NCI-H1930 (cell line): ENCODE results near the gene ATP11A.
"Not testable (repeated sequence)": the region's sequence is repeated elsewhere in the genome, so short reads cannot be mapped to it uniquely, and the experiment has no call there.

Experiments used
- DNase-seq, 2 experiments: peaks; one replicate each; lab custom pipeline; 2025; lab: John Stamatoyannopoulos, UW

ATP11A gene

DNA sequence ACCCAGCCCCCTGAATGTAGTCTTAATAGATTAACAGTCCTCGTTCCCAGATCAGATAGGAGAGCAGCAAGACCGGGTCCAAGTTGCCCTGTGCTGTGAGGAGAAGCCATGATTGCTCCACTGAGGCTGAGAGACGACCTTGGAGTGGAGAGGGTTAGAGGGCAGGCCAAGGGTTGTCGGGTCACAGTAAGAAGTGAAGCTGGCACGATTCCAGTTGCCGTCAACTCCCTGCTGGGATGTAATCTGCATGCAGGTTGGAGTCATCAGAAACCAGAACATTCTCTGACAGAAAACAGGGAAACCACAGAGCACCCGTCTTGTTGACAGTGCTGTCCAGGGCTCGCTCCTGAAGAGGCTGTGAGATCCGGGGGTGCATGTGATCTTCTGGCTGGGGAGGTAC lies 19.0 kb upstream of the ATP11A start:
- DNase-seq, result no peak

DNA sequence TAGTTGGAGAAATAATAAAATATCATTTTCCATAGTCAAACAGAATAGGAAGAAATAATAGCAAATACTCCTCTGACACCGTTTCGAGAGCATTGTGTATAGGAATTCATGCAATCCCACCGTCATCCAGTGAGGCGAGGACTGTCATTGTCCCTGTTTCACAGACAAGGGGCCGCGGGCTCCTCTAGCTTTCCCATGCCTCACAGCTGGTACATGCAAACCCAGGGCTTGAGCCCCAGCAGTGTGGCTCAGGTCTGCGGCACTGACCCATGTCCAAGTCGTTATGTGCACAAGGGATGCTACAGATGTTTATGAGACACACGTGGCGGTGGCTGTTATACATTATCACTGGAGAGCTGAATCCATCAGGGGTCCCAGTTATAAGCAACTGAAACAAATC lies 18.5 kb upstream of the ATP11A start:
- DNase-seq, result no peak

DNA sequence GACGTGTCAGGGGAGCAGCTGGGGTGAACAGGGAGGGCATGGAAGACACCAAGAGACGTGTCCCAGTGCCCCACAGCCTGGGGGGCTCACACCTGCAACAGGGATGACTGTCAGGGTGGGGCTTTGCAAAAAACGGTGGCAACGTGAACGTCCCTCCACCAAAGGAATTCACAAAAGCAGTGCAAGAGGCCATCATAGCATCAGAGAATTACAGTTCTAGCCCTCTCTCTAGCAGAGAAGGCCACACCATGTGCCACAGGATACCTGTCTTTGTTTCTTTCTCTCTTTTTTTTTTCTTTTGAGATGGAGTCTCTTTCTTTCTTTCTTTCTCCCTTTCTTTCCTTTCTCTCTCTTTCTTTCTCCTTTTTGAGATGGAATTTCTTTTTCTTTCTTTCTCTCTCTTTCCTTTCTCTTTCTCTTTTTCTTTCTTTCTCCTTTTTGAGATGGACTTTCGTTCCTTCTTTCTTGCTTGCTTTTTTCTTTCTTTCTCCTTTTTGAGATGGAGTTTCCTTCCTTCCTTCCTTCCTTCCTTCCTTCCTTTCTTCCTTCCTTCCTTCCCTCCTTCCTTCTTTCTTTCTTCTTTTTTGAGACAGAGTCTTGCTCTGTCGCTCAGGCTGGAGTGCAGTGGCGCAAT lies 17.1 kb upstream of the ATP11A start:
- DNase-seq, result no peak

DNA sequence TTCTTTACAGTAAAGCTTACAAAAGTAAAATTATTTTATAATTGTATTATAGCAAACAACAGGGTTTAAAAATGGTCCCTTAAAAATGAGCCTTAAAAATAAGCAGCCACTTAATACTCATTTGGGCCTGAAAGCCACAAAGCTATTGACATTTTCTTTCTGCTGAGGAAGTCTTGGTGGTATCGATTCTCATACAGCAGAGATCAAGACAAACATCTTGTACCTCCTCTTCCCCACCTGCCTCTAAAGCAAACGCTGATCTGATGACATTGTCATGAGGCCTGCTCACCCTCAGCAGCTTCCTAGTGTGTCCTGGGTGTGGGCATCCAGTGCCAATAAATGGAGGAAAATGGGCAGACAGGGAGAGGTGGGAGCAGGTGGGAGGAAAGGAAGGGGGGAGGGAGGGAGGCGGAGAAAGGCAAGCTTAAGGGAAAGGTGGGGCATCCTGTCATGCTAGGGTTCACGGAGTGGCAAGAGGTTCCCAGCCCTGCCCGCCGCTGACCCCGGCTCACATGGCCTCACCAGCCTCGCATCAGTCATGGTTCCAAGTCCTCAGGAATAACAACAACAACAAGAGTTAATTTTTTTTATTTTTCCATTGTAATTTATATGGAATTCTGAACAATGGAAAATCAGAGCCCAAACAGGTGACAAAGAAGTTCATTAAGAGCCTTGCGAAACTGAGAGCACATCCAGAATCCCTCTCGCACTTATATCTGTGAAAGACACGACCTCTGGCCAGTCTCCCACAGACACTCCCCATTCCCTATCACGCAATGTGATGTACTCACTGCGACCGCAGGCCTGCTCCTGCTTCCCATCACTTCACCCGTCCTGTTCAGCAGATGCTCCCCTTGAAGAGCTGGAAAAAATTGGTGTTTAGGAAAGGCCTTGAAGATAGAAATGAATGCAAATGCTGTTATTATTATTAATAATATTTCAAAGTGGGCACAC lies 15.1 kb upstream of the ATP11A start:
- no peak for DNase-seq

DNA sequence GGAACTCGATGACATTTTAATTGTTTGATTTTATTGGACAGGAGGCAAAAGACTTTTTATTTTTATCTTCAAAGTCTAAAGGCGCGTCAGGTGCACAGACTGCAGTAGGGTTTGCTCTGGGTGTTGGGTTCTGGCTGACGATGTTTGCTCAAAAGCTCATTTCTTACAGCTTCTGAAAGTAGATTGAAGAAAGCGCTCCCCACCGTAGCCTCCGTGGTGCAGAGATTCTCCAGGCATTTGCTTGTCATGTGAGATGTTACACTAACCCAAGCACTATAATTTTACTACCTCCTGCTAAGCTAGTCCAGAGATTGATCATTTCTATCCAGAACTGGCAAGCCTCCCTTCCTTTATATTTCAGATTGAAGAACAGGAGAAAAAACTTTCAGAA lies 14.5 kb upstream of the ATP11A start:
- no peak for DNase-seq

DNA sequence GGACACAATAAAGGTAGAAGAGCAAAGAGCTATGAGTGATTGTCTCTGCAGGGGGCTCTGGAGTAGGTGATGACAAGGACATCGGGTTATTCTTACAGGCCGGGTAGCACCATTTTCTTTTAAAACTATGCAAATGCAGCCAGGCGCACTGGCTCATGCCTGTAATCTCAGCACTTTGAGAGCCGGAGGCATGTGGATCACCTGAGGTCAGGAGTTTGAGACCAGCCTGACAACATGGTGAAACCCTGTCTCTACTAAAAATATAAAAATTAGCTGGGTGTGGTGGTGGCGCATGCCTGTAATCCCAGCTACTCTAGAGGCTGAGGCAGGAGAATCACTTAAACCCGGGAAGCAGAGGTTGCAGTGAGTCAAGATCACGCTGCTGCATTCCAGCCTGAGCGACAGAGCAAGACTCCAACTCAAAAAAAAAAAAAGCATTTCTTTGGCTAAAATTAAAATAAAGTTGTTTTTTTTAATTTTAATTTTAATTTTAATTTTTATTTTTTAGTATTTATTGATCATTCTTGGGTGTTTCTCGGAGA lies 12.3 kb upstream of the ATP11A start:
- not testable (repeated sequence) for DNase-seq

DNA sequence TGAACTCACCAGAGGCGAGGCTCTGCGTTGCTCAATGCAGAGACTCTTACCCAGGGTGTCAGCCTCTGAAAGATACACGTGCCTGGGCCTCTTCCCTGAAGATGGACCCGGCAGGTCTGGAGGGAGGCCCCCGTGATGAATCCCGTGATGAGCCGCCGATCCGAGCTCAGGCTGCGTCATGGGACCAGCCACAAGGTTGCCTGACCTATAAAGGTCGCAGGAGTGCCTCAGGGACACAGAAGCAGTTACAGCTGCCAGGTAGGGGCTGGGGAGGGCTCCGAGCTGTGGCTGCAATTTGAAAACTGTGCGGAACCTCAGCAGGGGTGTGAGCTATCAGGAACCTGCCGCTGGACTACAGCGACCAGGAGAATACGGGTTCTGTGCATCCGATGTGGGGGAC lies 10.5 kb upstream of the ATP11A start:
- DNase-seq, result no peak

DNA sequence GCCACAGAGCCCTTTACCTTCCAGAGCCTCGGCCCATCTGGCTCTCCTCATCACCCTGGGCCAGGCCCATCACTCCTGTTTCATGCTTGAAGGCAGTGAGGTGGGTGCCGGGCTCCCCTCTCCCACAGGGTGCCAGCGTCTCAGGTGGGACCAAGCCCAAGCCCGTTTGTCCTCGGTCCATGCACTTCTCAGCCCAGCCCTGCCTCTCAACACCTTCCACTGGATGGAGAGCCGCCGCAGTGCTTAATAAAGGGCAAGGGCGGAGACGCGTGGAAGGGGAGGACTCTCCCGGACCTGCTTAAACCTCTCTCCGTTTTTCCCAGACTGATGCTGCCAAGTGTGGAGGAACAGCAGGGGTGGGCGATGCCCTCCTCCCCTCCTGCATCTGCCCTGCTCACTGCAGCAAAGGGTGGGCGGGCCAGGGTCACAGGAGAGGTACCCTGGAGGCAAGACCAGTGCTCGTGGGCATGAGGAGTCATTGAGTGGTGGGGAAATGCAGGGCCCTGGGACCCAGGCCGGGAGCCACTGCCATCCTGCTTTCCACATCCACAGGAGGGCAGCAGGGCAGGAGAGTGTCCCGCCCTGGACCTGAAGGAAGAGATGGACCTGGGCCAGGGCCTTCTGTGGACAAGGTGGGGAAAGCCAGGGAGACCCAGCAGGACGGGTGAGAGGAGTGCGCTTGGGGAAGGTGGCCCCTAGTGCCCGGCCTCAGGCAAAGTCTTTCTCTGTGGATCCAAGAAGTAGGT lies 9.7 kb upstream of the ATP11A start:
- no peak for DNase-seq

DNA sequence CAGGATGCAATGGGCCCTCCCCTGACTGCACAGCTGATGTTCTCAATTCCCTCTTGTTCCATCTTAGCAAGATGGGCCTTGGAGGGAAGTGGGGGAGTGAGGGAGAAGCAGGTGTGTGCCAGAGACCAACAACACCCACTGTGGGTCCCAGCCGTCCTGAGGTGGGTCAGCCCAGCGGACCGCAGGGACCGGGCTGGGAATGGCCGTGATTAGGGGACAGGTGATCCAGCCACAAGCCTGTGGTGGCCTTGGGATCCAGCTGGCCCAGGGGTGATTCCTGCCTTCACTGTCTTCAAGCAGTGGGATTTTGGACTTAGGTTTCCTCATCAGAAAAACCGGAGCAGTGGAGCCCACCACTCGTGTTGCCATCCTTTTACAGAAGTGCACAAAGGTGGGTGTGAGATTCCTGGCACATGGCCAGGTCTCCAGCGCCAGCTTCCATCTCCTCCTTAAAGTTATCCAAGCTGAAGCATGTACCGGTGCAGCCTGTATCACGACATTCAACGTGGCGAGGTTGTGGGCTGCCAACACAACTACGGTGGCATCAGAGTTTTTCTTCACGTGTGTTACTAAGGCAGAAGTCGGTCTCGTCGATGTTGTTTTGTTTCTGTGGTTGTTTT lies 9.0 kb upstream of the ATP11A start:
- no peak for DNase-seq

DNA sequence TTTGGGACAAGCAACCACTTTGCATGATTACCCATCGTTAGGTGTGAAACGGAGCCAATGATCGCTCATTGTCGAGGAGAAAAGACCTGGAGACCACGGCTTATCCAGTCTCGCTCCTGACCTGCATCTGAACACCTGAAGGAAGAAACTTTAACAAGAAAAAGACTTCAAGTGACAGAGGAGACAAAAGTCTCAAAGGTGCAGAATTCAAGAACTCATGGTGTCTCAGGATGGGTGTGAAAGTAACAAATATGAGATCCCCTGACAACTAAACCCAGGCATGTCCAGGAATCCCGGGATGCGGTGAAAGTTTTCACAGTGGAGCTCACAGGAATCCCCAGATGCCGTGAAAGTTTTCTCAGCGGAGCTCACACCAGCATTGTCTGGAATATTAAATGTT lies 6.3 kb upstream of the ATP11A start:
- no peak for DNase-seq

DNA sequence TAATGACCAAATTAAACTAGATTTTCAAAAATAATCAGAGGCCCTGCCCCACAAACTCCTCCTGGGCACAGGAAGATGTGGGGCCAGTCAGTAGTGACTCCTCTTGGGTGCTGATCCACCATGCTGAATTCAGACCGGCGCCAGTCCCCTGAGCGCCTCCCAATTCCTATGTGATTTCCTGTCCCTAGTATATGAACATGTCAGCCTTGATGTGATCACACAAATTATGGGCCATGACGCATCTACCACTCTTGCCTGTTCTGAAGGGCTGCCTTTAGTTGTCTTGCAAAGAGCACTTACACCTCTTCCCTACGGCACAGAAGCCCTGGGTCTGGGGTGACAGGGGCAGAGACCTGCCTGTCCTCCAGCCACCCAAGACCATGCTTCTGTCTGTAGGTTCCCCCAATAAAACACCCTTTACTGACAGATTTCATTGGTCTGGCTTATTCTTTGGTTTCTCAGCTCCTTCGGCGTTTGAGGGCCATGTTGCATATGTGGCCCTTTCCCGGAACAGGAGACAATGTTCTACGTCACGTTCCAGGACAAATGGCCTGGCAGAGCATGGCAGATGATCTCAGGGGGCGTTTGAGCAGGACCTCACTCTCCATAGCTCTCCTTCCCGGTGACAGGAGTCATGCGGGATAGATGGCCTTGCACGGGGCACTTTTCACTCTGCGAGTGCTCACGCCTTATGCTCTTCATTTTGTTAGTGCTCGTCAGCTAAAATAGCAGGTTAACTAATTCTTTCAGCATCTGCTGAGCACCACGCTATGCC lies 5.6 kb upstream of the ATP11A start:
- DNase-seq, result no peak

DNA sequence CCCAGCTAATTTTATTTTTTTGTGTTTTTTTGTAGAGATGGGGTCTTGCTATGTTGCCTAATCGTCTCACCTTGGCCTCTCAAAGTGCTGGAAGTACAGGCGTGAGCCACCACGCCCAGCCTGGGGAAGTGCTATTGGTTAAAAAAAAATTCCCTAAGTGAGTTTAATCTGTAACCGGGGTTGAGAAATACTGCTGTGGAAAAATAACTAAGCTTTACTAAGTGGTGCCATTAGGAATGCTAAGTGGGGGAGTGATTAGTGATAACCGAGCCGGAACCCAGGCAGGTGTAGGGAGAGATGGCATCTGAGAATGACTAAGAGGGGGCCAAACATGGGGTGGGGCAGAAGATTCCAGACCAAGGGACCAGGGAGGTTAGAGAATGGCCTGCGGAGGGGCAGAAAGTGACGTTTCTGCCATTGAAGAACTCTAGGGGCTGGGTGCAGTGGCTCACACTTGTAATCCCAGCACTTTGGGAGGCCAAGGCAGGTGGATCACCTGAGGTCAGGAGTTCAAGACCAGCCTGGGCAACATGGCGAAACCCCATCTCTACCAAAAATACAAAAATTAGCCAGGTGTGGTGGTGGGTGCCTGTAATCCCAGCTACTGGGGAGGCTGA lies 4.5 kb upstream of the ATP11A start:
- DNase-seq, result not testable (repeated sequence)

DNA sequence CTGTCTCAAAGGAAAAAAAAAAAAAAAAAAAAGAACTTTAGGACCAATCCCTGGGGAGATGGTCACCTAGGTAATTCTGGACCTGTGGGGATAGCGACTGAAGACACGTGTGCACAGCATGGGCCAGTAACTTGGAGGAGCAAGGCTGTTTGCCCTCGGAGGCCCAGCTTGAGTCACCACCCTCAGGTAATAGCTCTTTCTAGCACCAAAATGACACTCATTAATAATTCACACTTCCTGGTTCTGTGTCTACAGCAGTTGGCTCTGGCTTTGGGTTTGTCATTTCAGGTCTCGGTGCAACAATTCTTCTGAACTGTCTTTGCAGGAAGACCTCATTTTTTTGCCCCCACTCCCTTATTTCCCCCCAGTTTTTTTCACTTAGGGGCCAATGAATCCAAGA lies 3.9 kb upstream of the ATP11A start:
- DNase-seq, result no peak

DNA sequence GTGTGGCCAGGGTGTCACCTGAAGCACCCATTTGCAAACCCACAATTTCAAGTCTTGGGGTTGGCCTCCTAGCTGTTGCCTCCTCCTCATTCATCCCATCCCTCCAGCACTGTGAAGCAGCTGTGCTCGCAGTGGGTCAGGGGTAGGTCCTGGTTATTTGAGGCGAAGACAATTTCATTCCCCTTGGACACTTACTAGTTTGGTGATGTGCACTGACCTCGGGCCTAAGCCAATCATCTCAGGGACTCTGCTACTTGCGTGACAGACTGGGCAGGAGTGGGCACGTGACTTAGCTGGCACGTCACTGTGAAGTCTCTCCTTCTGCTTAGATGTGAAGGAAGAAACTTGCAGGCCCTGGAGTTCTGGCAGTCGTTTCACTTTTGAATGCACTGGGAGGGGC lies 3.5 kb upstream of the ATP11A start:
- DNase-seq, result no peak

DNA sequence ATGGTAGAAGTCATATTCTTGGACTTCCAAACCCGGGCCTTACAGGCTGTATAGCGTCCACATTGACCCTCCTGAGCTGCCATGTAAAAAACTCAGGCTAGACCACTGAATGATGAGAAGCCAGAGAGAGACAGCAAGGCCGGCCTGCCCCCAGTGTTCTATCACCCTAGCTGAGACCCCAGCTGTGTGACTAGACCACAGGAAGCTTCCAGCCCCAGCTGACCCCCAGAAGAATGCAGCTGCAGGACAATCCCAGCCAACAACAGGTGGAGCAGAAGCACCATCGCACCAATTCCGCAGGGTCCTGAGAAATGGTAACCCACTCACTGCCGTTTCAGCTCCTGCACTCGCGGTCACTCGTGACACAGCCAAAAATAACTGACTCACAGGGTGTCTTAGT lies 2.9 kb upstream of the ATP11A start:
- no peak for DNase-seq

DNA sequence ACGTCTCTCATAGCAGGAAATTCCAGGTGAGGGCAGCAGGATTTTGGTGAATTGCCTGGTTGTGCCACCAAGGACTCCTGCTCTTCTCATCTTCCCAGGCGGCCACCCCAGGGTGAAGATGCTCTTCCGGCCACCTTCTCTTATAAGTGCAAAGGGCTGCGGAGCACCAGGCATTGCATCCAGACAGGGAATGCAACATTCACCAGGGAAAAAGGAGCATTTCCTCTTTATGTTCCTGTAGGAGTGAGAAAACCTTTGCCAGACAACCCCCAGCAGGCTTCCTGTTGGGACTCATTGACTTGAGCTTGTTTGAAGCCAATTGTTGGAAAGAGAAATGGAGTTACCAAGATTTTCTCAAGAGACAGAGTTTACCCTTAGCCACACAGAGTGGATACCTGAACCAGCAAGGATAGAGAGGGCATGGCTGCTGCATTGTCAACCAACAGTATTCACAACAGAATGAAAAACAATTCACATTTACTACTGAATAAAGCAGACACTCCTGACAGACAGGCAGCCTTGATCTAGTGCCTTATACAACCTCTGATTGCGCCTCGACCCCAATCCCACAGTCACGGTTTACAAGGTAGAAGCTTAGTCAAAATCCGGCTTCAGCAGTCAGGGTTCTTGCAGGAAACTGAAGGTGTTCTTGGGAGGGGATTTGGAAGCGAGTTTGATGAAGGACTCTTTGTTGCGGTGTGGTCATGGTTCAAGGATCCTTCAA lies 1.8 kb upstream of the ATP11A start:
- DNase-seq, result no peak

DNA sequence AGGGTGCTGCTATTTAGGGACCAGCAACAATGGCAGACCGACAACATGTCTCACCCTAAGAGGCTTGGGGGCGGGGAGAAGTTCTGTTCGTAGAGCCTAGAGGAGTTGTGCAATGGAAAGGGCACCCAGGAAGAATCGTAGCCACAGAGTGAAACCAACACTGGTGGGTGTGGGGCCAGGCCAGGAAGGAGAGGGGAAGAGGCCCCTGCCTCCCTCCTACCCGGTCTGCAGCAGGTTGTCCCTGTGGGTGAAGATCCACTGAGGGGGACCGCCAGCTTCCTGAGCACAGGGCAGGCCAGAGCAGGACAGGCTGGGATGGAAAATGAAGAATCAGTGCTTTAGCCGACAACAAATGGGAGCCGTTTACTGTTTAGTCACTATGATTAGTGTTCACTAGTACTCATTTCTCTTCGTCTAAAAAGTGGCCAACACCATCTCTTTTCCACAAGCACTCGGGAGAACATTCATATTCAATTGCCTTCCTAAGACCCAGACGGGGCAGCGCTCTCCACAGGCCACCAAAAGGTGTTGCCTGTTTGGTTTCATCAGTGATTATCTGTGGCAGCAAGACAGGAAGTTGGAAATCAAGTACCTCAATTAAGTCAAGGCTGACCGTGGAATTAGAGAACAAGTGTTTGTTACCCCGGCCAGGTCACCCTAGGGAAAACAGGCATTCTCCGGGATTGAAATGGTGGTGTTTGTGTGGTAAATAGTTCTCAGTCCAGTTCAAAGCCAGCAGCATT lies 1.1 kb upstream of the ATP11A start:
- no peak for DNase-seq

DNA sequence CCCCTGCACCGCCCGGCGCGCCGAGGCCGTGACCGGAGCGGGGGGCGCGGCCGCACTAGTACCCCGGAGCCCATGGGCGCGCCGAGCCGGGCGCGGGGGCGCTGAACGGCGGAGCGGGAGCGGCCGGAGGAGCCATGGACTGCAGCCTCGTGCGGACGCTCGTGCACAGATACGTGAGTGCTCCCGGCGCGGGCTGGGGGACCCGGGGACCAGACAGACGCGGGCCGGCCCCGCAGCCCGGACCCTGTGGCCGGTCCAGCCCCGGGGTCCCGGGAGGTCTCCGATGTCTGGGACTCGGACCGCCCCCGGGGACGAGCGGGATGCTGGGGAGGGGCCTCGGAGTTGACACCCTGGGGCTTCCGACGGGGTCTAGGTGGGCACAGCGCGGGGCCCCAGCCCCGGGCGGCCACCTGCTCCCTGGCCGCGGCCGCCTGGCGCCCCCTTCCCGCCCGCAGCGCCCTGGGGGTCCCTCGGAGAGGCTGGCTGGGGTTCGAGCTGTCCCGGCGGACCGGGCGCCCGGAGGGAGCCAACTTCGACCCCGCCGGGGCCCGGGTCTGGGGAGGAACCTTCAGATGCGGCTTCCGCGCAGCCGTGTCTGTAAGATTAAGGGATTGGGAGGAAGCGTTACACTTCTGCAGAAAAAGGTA lies 568 bp downstream of the ATP11A start:
- no peak for DNase-seq

DNA sequence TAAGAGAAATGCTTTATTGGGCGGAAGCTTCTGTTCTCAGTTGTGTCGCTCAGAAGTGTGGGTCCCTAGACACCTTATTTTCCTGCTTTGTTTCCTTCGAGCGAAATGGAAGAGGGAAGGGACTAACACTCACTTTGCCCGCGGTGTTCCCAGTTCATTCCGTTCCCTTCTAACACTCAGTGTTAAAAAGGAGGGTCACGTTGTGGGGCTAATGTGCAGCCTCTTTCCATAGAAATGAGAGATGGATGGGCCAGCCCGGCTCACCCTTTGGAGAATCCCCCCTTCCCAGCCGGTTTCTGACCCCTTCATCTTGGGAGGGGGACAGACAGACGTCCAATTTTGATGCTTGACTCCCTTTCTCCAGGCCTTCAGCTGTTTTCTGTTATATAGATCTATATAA lies 2.3 kb downstream of the ATP11A start:
- no peak for DNase-seq
